Adipocyte (in vitro differentiated cells): ENCODE measurements around the gene SLC18B1.

ENCODE experiments used
- DNase-seq: peaks from one replicate; pipeline ENCODE4 v3.0.0-alpha.2; 2015; ENCODE audit warnings: low read depth
- H3K27me3 ChIP-seq: replicated peaks from 2 replicates; pipeline ENCODE4 v1.7.0; 2013; ENCODE audit warnings: mild to moderate bottlenecking, low read length, moderate library complexity; ENCODE audit not compliant: control insufficient read depth, insufficient read depth
- H3K36me3 ChIP-seq: 2 replicates; pipeline ENCODE4 v1.7.0; 2013; ENCODE audit warnings: low read length, mild to moderate bottlenecking, moderate library complexity; ENCODE audit not compliant: control insufficient read depth, insufficient read depth, severe bottlenecking
- H3K4me1 ChIP-seq: 2 replicates; pipeline ENCODE4 v1.7.0; 2013; ENCODE audit warnings: mild to moderate bottlenecking, low read length, moderate library complexity; ENCODE audit not compliant: control insufficient read depth, insufficient read depth
- H3K4me3 ChIP-seq: 2 replicates; pipeline ENCODE4 v1.7.0; 2013; ENCODE audit warnings: mild to moderate bottlenecking, low read length, moderate library complexity
- H3K9ac ChIP-seq: 2 replicates; pipeline ENCODE4 v1.7.0; 2013; ENCODE audit warnings: mild to moderate bottlenecking, low read length, moderate library complexity
- H3K9me3 ChIP-seq: 2 replicates; pipeline ENCODE4 v1.7.0; 2013; ENCODE audit warnings: mild to moderate bottlenecking, low read length, moderate library complexity; ENCODE audit not compliant: control insufficient read depth

SLC18B1 gene

DNA sequence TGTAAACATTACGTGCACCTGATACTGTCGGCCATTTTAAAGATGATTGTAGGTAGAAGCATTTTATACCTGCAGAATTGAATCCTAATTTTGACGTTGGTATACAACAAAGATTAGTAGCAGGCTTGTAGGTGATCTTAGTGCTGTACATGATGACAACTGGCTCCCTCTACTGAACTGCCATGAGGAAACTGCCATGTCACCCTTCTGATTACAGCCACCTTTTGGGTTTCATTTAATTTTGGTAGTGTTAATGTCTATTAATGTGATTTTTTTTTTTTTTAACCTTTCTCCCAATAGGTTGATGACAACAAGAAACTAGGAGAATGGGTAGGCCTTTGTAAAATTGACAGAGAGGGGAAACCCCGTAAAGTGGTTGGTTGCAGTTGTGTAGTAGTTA lies 18.2 kb upstream of the SLC18B1 start:
- H3K27me3 ChIP-seq = no peaks in the 10 kb centered on the region
- peaks cover 51% of the 10 kb centered on the region for H3K36me3 ChIP-seq
- H3K9me3 ChIP-seq = no peaks in the 10 kb centered on the region
- DNase-seq = no peak
- H3K9ac ChIP-seq = peak overlapping the region; percentile 99
- peaks cover 62% of the 10 kb centered on the region for H3K4me1 ChIP-seq
- H3K4me3 ChIP-seq = peak overlapping the region; percentile 94

DNA sequence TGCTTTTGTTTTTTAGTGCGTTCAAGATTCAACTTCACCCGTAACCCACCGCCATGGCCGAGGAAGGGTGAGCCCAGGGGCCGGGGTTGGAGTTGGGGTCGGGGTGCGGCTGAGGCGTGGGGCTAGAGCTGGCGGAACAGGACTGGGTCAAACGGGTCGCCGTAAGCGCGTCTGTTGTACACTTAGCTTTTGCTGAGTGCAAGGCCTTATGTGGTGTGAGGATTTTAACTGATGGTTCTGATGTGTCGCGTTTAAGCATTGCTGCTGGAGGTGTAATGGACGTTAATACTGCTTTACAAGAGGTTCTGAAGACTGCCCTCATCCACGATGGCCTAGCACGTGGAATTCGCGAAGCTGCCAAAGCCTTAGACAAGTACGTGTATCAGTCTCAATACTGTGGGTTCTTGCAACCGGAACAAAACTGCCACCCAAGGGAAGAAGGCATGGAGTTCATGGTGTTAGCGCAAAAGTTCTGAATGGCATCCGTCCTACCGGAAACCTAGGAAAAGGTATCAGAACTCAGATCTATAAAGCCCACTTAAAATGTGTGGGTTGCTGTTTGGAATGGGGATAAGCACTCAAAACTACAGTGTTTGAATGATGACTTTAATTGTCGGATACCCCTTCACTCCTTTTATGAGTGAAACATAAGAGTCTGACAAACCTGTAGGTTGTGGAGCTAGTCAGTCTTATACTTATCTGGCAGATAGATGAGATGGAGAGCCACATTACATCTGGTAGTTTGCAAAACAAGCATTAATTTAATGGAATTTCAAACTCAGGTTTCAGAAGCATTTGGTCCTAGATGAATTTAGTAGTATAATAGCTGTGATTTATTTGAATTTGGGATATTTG lies 16.5 kb upstream of the SLC18B1 start:
- Histone ChIP-seq H3K36me3 (peaks cover 51% of the 10 kb centered on the region), H3K9me3 (no peaks in the 10 kb centered on the region), H3K9ac (peak overlapping the region; percentile 99), H3K4me3 (peak overlapping the region; percentile 94), H3K27me3 (no peaks in the 10 kb centered on the region), H3K4me1 (peaks cover 64% of the 10 kb centered on the region)
- DNase-seq = no peak

- DNase-seq = peak; percentile 71
- H3K4me1 ChIP-seq = peaks cover 47% of the 10 kb centered on the region
- H3K9me3 ChIP-seq = no peaks in the 10 kb centered on the region
- peak overlapping the region; percentile 94 for H3K4me3 ChIP-seq
- H3K9ac ChIP-seq = peak overlapping the region; percentile 99
- no peaks in the 10 kb centered on the region for H3K27me3 ChIP-seq
- peaks cover 35% of the 10 kb centered on the region for H3K36me3 ChIP-seq
Observed at GRCh38 chr6:132813173-132813856, 14.9 kb upstream of the SLC18B1 start.

DNA sequence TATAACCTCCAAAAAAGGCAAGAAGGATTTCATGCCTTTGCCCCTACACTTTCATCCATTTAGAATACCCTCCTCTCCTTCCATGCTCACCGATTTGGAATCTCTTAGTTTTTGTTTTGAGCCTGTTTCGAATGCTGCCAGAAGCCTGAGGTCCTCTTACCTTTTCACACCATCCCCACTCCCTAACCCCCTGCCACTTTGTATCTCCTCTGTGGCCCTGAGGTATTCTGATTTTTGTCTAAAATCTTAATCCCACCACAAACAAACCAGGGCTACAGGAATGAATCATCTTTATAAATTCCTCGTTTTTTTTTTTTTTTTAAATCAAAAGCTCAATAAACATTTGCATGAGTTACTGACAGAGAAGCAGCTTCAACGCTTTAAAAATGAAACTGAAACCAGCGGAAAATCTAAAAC lies 14.3 kb upstream of the SLC18B1 start:
- Histone ChIP-seq H3K4me3 (peak overlapping the region; percentile 94), H3K9ac (peak overlapping the region; percentile 99), H3K4me1 (peaks cover 42% of the 10 kb centered on the region), H3K9me3 (no peaks in the 10 kb centered on the region), H3K36me3 (peaks cover 29% of the 10 kb centered on the region), H3K27me3 (no peaks in the 10 kb centered on the region)
- DNase-seq = no peak

GRCh38 chr6:132812255-132812732 lies 13.9 kb upstream of the SLC18B1 start:
- peak; percentile 57 for DNase-seq
- Histone ChIP-seq H3K9ac (peak overlapping the region; percentile 99), H3K36me3 (peaks cover 25% of the 10 kb centered on the region), H3K4me1 (peaks cover 37% of the 10 kb centered on the region), H3K9me3 (no peaks in the 10 kb centered on the region), H3K4me3 (peak overlapping the region; percentile 94), H3K27me3 (no peaks in the 10 kb centered on the region)

- H3K4me3 ChIP-seq = peak overlapping the region; percentile 10
- no peaks in the 10 kb centered on the region for H3K27me3 ChIP-seq
- H3K4me1 ChIP-seq = peaks cover 27% of the 10 kb centered on the region
- peak overlapping the region; percentile 99 for H3K9ac ChIP-seq
- peaks cover 14% of the 10 kb centered on the region for H3K36me3 ChIP-seq
- no peaks in the 10 kb centered on the region for H3K9me3 ChIP-seq
- DNase-seq = no peak
Observed at GRCh38 chr6:132811276-132811675, 12.8 kb upstream of the SLC18B1 start.

DNA sequence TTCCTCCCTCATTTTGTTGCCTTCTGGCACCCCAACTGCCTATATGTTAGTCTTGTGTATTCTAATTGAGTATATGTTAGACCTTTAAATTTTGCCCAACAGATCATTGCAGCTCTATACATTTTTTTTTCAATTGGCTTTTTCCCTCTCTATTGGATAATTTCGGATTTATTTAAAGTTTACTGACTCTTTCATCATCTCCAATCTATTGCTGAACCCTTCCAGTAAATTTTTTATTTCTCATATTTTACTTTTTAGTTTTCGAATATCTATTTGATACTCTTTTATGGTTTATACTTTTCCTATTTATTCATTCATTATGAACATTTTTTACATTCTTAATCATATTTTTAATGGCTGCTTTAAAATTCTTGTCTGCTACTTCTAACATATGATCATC lies 7.1 kb upstream of the SLC18B1 start:
- H3K9ac ChIP-seq = no peak overlapping the region
- no peaks in the 10 kb centered on the region for H3K27me3 ChIP-seq
- H3K4me3 ChIP-seq = no peak overlapping the region
- H3K36me3 ChIP-seq = no peaks in the 10 kb centered on the region
- H3K4me1 ChIP-seq = peaks cover under 1% of the 10 kb centered on the region
- H3K9me3 ChIP-seq = no peaks in the 10 kb centered on the region
- no peak for DNase-seq

DNA sequence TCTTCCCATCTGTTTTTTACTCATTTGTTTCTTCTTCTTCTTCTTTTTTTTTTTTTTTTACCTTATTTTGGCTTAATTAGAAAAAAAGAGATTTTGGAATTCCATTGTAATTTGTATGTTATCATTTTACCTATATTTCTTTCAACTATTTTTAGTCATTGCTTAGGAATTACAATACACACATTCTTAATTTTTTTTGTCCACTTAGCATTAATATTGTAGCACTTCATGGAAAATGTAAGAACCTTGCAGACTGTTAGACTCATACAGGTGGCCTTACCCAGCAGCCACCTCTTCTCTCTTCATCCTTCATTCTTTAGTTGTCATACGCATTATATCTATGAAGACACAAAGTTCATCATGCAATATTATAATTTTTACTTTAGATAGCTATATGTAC lies 5.8 kb upstream of the SLC18B1 start:
- H3K4me1 ChIP-seq = no peaks in the 10 kb centered on the region
- H3K9me3 ChIP-seq = no peaks in the 10 kb centered on the region
- no peaks in the 10 kb centered on the region for H3K27me3 ChIP-seq
- H3K4me3 ChIP-seq = no peak overlapping the region
- DNase-seq = no peak
- no peak overlapping the region for H3K9ac ChIP-seq
- no peaks in the 10 kb centered on the region for H3K36me3 ChIP-seq

DNA sequence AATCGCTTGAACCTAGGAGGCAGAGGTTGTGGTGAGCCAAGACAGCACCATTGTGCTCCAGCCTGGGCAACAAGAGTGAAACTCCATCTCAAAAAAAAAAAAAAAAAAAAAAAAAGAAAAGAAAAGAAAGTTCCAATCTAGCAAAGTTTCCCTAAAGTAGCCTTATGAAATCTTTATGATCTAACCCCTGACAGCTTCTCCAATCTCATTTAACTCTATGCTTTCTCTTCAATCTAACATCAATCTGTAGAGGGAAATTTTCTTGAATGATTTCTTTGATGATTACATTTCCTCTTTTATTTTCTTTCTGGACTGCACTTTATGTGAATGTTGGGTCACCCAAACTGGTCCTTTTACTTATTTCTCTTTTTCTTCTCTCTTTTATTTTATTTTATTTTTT lies 2.2 kb upstream of the SLC18B1 start:
- DNase-seq = no peak
- Histone ChIP-seq H3K9ac (no peak overlapping the region), H3K36me3 (no peaks in the 10 kb centered on the region), H3K4me3 (no peak overlapping the region), H3K9me3 (no peaks in the 10 kb centered on the region), H3K27me3 (no peaks in the 10 kb centered on the region), H3K4me1 (peaks cover 4% of the 10 kb centered on the region)

- peaks cover 4% of the 10 kb centered on the region for H3K36me3 ChIP-seq
- DNase-seq = peak; percentile 81
- H3K9ac ChIP-seq = peak overlapping the region; percentile 84
- H3K9me3 ChIP-seq = no peaks in the 10 kb centered on the region
- H3K27me3 ChIP-seq = no peaks in the 10 kb centered on the region
- peak overlapping the region; percentile 84 for H3K4me3 ChIP-seq
- H3K4me1 ChIP-seq = peaks cover 4% of the 10 kb centered on the region
Observed at GRCh38 chr6:132798869-132799538, 567 bp upstream of the SLC18B1 start.

GRCh38 chr6:132795461-132795860 lies 3.0 kb downstream of the SLC18B1 start:
- DNase-seq = no peak
- peaks cover 4% of the 10 kb centered on the region for H3K4me1 ChIP-seq

More at GRCh38 chr6:132795461-132795860, 3.0 kb downstream of the SLC18B1 start:
- Histone ChIP-seq H3K9me3 (no peaks in the 10 kb centered on the region), H3K27me3 (no peaks in the 10 kb centered on the region), H3K4me3 (no peak overlapping the region), H3K9ac (no peak overlapping the region), H3K36me3 (peaks cover 14% of the 10 kb centered on the region)
